ENCODE measurements around the gene LCAT.

LCAT gene

DNA sequence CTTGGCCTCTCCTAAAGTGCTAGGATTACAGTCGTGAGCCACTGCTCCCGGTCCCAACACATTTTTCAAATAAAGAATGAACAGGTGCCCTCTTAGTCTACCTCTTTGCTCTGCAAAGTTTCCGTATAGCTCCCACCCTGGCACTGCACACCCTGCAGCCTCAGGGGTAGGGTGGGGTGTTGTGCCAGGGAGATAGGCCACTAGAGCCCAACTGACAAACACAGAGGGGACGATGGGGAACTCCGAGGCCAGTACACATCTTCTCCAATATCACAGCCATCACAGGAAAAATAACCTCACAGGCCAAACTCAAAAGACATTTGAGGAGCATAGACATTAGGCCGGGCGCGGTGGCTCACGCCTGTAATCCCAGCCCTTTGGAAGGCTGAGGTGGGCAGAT, 27.2 kb upstream of the LCAT start:
- no peak for DNase-seq (ENCODE audit: low read depth, low spot score)
- H3K9me3 ChIP-seq (ENCODE audit: low read depth, low read length) = no peaks in the 10 kb centered on the region
- no peak overlapping the region for H3K4me3 ChIP-seq
- TF ChIP-seq EZH2 (IDR thresholded peaks at IDR 0.05) = no peak
- H3K36me3 ChIP-seq (ENCODE audit: insufficient read depth, low read length) = no peaks in the 10 kb centered on the region
- H3K9ac ChIP-seq (ENCODE audit: insufficient read length) = no peak overlapping the region
- no peak overlapping the region for H3K27ac ChIP-seq

DNA sequence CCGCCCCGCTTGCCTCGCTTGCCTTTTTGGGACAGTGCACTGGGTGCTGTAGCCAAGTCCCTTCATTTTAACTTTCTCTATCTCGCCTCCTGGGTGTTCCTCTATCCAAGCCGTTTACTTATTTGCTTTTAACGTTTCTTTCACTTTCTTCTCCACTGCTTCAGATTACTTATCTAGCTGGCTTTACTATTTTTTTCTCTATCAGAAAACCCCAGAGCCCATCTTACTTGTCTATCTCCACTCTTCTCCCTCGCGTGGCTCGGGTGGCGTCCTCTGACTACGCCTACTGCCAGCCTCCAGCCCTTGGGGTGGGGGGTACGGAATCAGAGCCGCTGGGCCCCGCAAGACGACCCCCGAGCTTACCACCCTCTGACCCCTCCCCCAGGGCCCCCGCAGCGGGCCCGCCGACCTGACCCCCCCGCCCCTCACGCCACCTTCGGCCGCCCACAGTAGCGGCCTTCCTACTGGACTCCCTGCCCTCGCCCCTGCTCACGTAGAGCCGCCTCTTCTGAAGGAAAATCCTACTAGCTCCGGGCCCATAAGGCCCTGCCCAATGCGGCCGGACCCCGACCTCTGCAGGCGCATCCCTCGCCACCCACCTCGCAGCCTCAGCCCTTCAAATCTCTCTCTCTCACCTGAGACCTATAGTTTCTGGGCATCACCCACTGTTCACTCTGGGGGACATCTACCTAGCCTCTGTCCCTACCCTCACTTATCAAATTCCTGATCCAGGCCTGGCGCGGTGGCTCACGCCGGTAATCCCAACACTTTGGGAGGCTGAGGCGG, 25.5 kb upstream of the LCAT start:
- no peak overlapping the region for H3K4me3 ChIP-seq
- no peak overlapping the region for H3K9ac ChIP-seq (ENCODE audit: insufficient read length)
- TF ChIP-seq EZH2 (IDR thresholded peaks at IDR 0.05) = no peak
- no peak for TF ChIP-seq POLR2AphosphoS5 (IDR thresholded peaks at IDR 0.05; ENCODE audit: borderline replicate concordance, low read depth, low read length)
- no peak for TF ChIP-seq FOXP2 (optimal IDR thresholded peaks at IDR 0.05; ENCODE audit: control extremely low read depth, extremely low read length, insufficient read depth)
- H3K27ac ChIP-seq = no peak overlapping the region
- H3K36me3 ChIP-seq (ENCODE audit: insufficient read depth, low read length) = no peaks in the 10 kb centered on the region
- H3K9me3 ChIP-seq (ENCODE audit: low read depth, low read length) = no peaks in the 10 kb centered on the region
- no peak for DNase-seq (ENCODE audit: low read depth, low spot score)

DNA sequence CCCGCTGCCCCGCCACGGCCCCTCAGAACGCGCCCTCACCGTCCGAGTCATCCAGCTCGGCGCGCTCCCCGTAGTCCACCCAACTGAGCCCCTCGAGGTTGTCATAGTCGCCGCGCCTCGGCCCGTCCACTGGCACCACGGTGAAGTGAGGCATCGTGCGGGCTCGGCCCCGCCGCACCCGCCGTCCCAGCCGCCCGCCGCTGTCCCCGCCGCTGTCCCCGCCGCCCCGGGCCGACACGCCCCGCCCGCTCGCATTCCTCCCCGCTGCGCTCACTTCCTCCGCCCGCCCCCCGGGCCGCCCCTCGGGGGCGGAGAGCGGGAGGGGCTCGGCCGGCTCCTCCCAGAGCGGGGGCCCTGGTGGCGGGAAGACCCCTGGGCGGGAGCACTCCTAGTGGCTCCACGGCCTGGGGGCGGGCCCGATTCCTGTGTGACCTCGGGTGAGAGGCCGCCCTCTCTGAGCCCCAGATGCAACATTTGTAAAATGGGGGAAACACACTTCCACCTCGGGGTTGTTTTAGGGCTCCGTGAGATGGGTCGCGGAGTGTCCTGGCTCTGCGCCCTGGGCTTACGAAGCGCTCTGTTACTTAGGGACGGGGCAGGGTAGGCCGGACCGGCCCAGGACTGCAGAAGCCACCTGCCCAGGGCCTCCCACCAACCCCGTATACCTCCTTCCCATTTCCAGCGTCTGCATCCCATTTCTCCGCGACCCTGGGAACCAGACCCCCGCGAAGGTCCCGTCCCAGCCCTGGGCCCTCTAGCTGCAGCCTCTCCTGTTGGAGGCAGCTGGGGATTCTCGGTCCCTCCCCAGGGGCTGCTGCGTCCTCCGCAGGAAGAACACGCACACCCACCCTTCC, 24.7 kb upstream of the LCAT start, which contains the start of gene SLC12A4:
Gene SLC12A4 (minus strand): TSS at position 238 of the 854 bp plus-strand sequence. CDS start 84 bp downstream, at position 154.
- no peaks in the 10 kb centered on the region for H3K36me3 ChIP-seq (ENCODE audit: insufficient read depth, low read length)
- no peak within 1 kb of the TSS for H3K27ac ChIP-seq
- no peak for DNase-seq (ENCODE audit: low read depth, low spot score)
- no peaks in the 10 kb centered on the region for H3K9me3 ChIP-seq (ENCODE audit: low read depth, low read length)
- TF ChIP-seq FOXP2 (optimal IDR thresholded peaks at IDR 0.05; ENCODE audit: control extremely low read depth, extremely low read length, insufficient read depth) = no peak
- TF ChIP-seq POLR2AphosphoS5 (IDR thresholded peaks at IDR 0.05; ENCODE audit: borderline replicate concordance, low read depth, low read length) = no peak
- no peak for TF ChIP-seq EZH2 (IDR thresholded peaks at IDR 0.05)
- peak within 1 kb of the TSS; percentile 76 for H3K4me3 ChIP-seq
- peak within 1 kb of the TSS; percentile 47 for H3K9ac ChIP-seq (ENCODE audit: insufficient read length)

DNA sequence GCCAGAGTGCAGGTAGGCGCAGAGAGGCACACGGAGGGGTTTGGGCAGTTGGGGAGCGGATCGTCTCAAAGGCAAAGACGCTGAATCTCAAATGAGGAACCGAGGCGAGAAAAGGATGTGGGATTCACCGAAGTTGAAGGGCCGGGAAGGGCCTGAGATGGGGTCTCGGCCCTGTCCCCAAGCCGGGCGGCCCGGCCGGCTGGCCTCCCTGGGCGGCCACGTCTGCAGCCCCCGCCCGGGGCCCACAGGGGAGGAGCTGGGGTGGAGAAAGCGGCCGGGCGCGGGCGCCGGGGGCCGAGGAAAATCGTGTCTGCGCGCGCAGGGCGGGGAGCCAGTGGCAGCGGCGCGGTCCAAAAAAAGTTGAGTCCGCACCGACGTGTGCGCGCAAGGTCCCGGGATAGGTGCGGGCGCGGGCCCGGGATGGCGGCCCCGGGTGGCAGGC, 24.1 kb upstream of the LCAT start:
- H3K9ac ChIP-seq (ENCODE audit: insufficient read length) = peak overlapping the region; percentile 47
- TF ChIP-seq POLR2AphosphoS5 (IDR thresholded peaks at IDR 0.05; ENCODE audit: borderline replicate concordance, low read depth, low read length) = no peak
- TF ChIP-seq FOXP2 (optimal IDR thresholded peaks at IDR 0.05; ENCODE audit: control extremely low read depth, extremely low read length, insufficient read depth) = no peak
- TF ChIP-seq EZH2 (IDR thresholded peaks at IDR 0.05) = no peak
- no peaks in the 10 kb centered on the region for H3K36me3 ChIP-seq (ENCODE audit: insufficient read depth, low read length)
- DNase-seq (ENCODE audit: low read depth, low spot score) = no peak
- H3K9me3 ChIP-seq (ENCODE audit: low read depth, low read length) = no peaks in the 10 kb centered on the region
- H3K4me3 ChIP-seq = peak overlapping the region; percentile 76
- no peak overlapping the region for H3K27ac ChIP-seq

DNA sequence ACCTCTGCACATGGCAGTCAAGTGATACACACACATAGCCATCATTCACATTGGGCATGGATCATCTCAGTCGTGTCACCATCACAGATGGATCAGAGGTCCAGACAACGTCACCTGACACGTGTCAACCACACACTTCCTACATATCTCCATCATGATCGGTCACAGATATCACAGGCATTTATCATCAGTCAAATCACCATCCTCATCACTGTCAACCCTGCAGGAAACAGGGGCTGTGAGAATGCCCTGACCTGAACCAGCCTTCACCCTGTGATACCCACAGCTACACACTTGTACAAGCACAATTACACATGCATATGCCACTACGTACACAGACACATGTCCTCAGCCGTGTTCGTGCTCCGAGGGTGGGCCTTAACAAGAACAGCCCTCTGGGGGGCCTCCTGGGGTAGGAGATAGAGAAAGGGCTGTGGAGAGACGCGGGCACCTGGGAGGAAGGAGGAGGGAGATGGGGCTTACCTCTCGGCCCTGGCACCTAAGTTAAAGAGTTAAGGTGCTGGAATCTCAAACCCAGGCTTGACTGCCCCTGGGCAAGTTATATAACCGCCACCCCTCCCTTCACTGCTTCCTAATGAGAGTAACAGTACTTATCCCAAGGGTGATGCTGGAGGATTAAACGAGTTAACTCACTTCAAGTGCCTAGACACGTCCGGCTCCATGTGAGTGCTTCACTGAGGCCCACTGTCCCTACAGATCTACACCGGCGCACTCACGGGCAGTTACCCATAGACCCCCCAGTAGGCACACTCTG, 23.4 kb upstream of the LCAT start:
- DNase-seq (ENCODE audit: low read depth, low spot score) = no peak
- TF ChIP-seq POLR2AphosphoS5 (IDR thresholded peaks at IDR 0.05; ENCODE audit: borderline replicate concordance, low read depth, low read length) (no peak), EZH2 (IDR thresholded peaks at IDR 0.05) (no peak), FOXP2 (optimal IDR thresholded peaks at IDR 0.05; ENCODE audit: control extremely low read depth, extremely low read length, insufficient read depth) (no peak)
- peak overlapping the region; percentile 47 for H3K9ac ChIP-seq (ENCODE audit: insufficient read length)
- H3K4me3 ChIP-seq = peak overlapping the region; percentile 76
- H3K27ac ChIP-seq = no peak overlapping the region
- no peaks in the 10 kb centered on the region for H3K36me3 ChIP-seq (ENCODE audit: insufficient read depth, low read length)
- H3K9me3 ChIP-seq (ENCODE audit: low read depth, low read length) = no peaks in the 10 kb centered on the region

DNA sequence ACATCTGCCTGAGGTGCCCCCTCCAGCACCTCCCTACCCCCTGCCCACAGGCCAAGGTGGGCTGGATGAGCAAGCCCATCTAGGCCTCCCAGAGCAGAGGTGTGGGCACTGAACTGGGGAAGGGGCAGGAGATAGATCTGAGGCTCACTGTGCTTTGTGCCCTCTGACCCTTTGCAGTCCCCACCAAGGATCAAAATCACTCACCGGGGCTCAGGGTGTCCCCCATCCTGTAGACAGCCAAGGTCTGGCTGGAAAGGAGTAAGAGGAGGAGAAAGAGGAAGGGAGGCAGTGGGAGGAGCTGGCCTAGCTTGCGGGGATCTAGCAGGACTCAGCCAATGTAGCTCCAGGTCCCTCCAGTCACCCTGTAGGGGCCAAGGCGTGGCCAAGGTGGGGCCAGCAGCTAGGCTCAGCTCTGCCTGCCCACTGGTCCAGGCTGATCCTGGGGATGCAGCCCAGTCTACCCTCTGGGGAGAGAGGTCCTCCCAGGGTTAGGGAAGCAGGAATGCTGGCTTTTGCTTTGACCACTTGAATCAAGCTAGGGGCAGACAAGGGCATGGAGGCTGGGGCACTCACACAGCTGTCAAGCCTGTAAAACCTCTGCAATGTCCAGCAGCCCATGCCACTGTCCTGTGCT, 22.7 kb upstream of the LCAT start:
- Histone ChIP-seq H3K36me3 (ENCODE audit: insufficient read depth, low read length) (no peaks in the 10 kb centered on the region), H3K9ac (ENCODE audit: insufficient read length) (no peak overlapping the region), H3K9me3 (ENCODE audit: low read depth, low read length) (no peaks in the 10 kb centered on the region), H3K4me3 (no peak overlapping the region), H3K27ac (no peak overlapping the region)
- no peak for DNase-seq (ENCODE audit: low read depth, low spot score)
- TF ChIP-seq FOXP2 (optimal IDR thresholded peaks at IDR 0.05; ENCODE audit: control extremely low read depth, extremely low read length, insufficient read depth) = no peak
- TF ChIP-seq EZH2 (IDR thresholded peaks at IDR 0.05) = no peak
- TF ChIP-seq POLR2AphosphoS5 (IDR thresholded peaks at IDR 0.05; ENCODE audit: borderline replicate concordance, low read depth, low read length) = no peak

DNA sequence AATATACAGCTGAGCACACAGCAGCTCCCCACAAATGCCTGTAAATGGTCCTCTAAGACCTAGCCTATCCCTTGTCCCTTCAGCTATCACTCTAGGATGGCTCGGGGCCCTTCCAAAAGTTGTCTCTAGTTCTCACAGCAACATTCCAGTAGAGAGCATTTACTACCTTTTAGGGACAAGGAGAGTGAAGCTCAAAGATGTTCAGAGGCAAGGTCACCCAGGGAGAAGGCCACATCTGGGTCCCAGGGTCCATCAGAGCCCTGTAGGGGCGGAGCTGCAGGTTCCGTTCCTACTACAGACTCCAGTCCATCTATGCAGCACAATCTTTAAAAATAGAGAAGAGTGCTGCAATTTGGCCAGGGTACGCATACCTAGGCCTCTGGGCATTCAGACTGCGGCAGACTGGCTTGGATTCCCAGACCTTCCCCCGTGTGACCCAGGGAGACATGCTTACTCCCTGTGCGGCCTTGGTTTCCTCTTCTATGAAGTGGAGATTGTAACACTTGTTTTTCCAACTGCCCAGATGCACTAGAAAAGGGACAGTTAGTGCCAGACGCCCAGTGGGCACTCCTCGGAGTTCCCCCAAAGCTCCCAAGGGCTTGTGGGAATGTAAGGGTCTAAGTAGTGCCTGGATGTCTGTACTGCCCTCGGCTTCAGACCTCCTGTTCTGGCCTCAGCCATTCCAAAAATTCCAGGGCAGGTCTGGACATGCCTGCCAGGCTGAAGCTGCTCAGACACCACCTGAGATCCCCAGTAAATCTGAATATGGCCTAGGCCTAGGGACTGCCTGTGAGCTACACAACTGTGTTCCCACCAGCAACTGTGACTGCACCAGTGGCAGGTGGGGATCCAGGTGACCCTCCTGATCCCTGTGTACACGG, 22.0 kb upstream of the LCAT start:
- TF ChIP-seq POLR2AphosphoS5 (IDR thresholded peaks at IDR 0.05; ENCODE audit: borderline replicate concordance, low read depth, low read length) (no peak), FOXP2 (optimal IDR thresholded peaks at IDR 0.05; ENCODE audit: control extremely low read depth, extremely low read length, insufficient read depth) (no peak), EZH2 (IDR thresholded peaks at IDR 0.05) (no peak)
- no peak for DNase-seq (ENCODE audit: low read depth, low spot score)
- no peaks in the 10 kb centered on the region for H3K9me3 ChIP-seq (ENCODE audit: low read depth, low read length)
- H3K4me3 ChIP-seq = no peak overlapping the region
- no peak overlapping the region for H3K9ac ChIP-seq (ENCODE audit: insufficient read length)
- H3K36me3 ChIP-seq (ENCODE audit: insufficient read depth, low read length) = no peaks in the 10 kb centered on the region
- H3K27ac ChIP-seq = no peak overlapping the region
